Tibial nerve (tissue), 4 donors: ENCODE results near the gene GCK. TPM values are rescaled to one million over a fixed set of nuclear protein-coding genes. Genes with fewer than 3 reads are reported as not detected.

ENCODE experiments used
- DNase-seq, 2 donors: peaks; one replicate each; pipeline ENCODE4 v3.0.0-alpha.2; 2019; ENCODE audit warnings: low spot score in 2 of 2
- H3K27ac ChIP-seq, 4 donors: fragments of 200-600 bp; sonication (generic) in 3 of 4; one replicate each; pipeline ENCODE4 v1.5.1; 2017 to 2019; ENCODE audit warnings: mild to moderate bottlenecking in 1 of 4
- H3K27me3 ChIP-seq, 2 donors: fragments of 200-600 bp; sonication (generic) in 1 of 2; one replicate each; pipeline versions ENCODE4 v1.5.1 to v1.6.0; 2017 to 2019
- H3K36me3 ChIP-seq, 3 donors: fragments of 200-600 bp; sonication (generic); one replicate each; pipeline ENCODE4 v1.5.1; 2018 to 2019
- H3K4me1 ChIP-seq, 4 donors: fragments of 200-600 bp; sonication (generic) in 3 of 4; one replicate each; pipeline ENCODE4 v1.5.1; 2017 to 2019
- H3K4me3 ChIP-seq, 4 donors: fragments of 200-600 bp; sonication (generic) in 3 of 4; one replicate each; pipeline ENCODE4 v1.5.1; 2017 to 2019; ENCODE audit warnings: mild to moderate bottlenecking in 1 of 4, moderate library complexity in 1 of 4
- H3K9me3 ChIP-seq, 4 donors: fragments of 200-600 bp; sonication (generic) in 3 of 4; one replicate each; pipeline ENCODE4 v1.5.1; 2017 to 2019
- CTCF ChIP-seq, 5 experiments: fragments of 200-600 bp in 3 of 5; fragments of 450-650 bp in 2 of 5; sonication (generic) in 3 of 5; IDR thresholded peaks; one replicate each; pipeline ENCODE4 v1.5.1; 2016 to 2019; ENCODE audit warnings: antibody characterized with exemption in 5 of 5, mild to moderate bottlenecking in 3 of 5, moderate library complexity in 2 of 5
- EP300 ChIP-seq, 2 donors: sonication (generic); formaldehyde crosslinking; IDR thresholded peaks; one replicate each; pipeline ENCODE4 v1.6.1; 2017; ENCODE audit warnings: antibody characterized with exemption in 2 of 2, mild to moderate bottlenecking in 1 of 2
- POLR2A ChIP-seq, 2 donors: fragments of 450-650 bp; IDR thresholded peaks; one replicate each; pipeline ENCODE4 v1.6.1; 2017; ENCODE audit warnings: antibody characterized with exemption in 2 of 2, mild to moderate bottlenecking in 2 of 2, moderate library complexity in 2 of 2
- WGBS, 2 donors: methylation state at CpG; one replicate each; pipeline ENCODE4 v1.1.5; 2018; 5-methylcytosine and 5-hydroxymethylcytosine counted together
- total RNA-seq, 4 donors: library from RNA; depleted of rRNA; stranded (reverse); fragments of >200 nt; gene quantifications; one replicate each; pipeline ENCODE4 v1.1.0, GENCODE V29; 2016

Gene GCK
- 1 to 10 TPM in 3 of 4 donors, not detected in 1; 2.3 to 3.0 (median 2.4) TPM for total RNA-seq

- Histone ChIP-seq H3K36me3 (no peaks in the 10 kb centered on the region), H3K4me1 (no peaks in the 10 kb centered on the region), H3K9me3 (no peaks in the 10 kb centered on the region), H3K27ac (no peak within 1 kb of the TSS), H3K4me3 (no peak within 1 kb of the TSS), H3K27me3 (peaks cover 0 to 22% of the 10 kb centered on the region in 2 donors)
- WGBS, 2 donors = 57 to 73% methylated on average over 8 to 9 of the region's 11 CpGs
- DNase-seq = no peak
- TF ChIP-seq POLR2A (IDR thresholded peaks at IDR 0.05) = no peak
- no peak for TF ChIP-seq CTCF (IDR thresholded peaks at IDR 0.05)
- no peak for TF ChIP-seq EP300 (IDR thresholded peaks at IDR 0.05)
Observed at GRCh38 chr7:44189286-44189992, at the start of gene GCK. Gene GCK, minus strand, starts transcription at chr7:44189439. Its CDS starts 486 bp downstream, at chr7:44188953.

- 65 to 72% methylated on average over 14 to 17 of the region's 17 CpGs for WGBS, 2 donors
Observed at GRCh38 chr7:44238116-44238695, 49.0 kb upstream of the GCK start.

GRCh38 chr7:44237696-44238095 is 48.5 kb upstream of the GCK start:
- H3K36me3 ChIP-seq = no peaks in the 10 kb centered on the region

More at GRCh38 chr7:44238116-44238695, 49.0 kb upstream of the GCK start:
- TF ChIP-seq EP300 (IDR thresholded peaks at IDR 0.05) (no peak), CTCF (IDR thresholded peaks at IDR 0.05) (no peak), POLR2A (IDR thresholded peaks at IDR 0.05) (no peak)
- DNase-seq = no peak
- Histone ChIP-seq H3K27me3 (no peaks in the 10 kb centered on the region), H3K27ac (peak overlapping the region in 1 of 4 donors; percentile 33), H3K4me1 (peaks cover 0 to 11% (median 0%) of the 10 kb centered on the region in 4 donors), H3K36me3 (no peaks in the 10 kb centered on the region), H3K9me3 (no peaks in the 10 kb centered on the region), H3K4me3 (no peak overlapping the region)

GRCh38 chr7:44236333-44236728 is 47.1 kb upstream of the GCK start:
- no peak for DNase-seq
- TF ChIP-seq EP300 (IDR thresholded peaks at IDR 0.05) (no peak), POLR2A (IDR thresholded peaks at IDR 0.05) (no peak), CTCF (IDR thresholded peaks at IDR 0.05) (no peak)
- H3K9me3 ChIP-seq = no peaks in the 10 kb centered on the region
- no peaks in the 10 kb centered on the region for H3K27me3 ChIP-seq
- H3K4me1 ChIP-seq = peaks cover 0 to 8% (median 0%) of the 10 kb centered on the region in 4 donors
- no peaks in the 10 kb centered on the region for H3K36me3 ChIP-seq
- WGBS, 2 donors = 53% methylated on average over 4 of the region's 4 CpGs
- H3K4me3 ChIP-seq = no peak overlapping the region
- peak overlapping the region in 1 of 4 donors; percentile 11 for H3K27ac ChIP-seq

More at GRCh38 chr7:44237696-44238095, 48.5 kb upstream of the GCK start:
- Histone ChIP-seq H3K27ac (peak overlapping the region in 1 of 4 donors; percentile 33), H3K4me1 (peaks cover 0 to 11% (median 0%) of the 10 kb centered on the region in 4 donors), H3K9me3 (no peaks in the 10 kb centered on the region), H3K4me3 (no peak overlapping the region), H3K27me3 (no peaks in the 10 kb centered on the region)
- DNase-seq = no peak
- WGBS, 2 donors = 89 to 97% methylated on average over 6 to 8 of the region's 10 CpGs
- TF ChIP-seq EP300 (IDR thresholded peaks at IDR 0.05) (no peak), POLR2A (IDR thresholded peaks at IDR 0.05) (no peak), CTCF (IDR thresholded peaks at IDR 0.05) (no peak)
